Sigmoid colon (tissue), 7 donors: Measurements from ENCODE around the gene PRDM10. TPM values are rescaled to one million over a fixed set of nuclear protein-coding genes. Genes with fewer than 3 reads are reported as not detected.

Experiments
- DNase-seq: peaks from one replicate; pipeline ENCODE4 v3.0.0-alpha.2; 2019
- H3K27ac ChIP-seq, 4 donors: fragments of 200-600 bp; sonication (generic); one replicate each; pipeline ENCODE4 v1.5.1; 2016 to 2019; ENCODE audit warnings: mild to moderate bottlenecking in 1 of 4
- H3K27me3 ChIP-seq, 3 donors: fragments of 200-600 bp; sonication (generic); one replicate each; pipeline ENCODE4 v1.5.1; 2019; ENCODE audit warnings: mild to moderate bottlenecking in 1 of 3
- H3K36me3 ChIP-seq, 4 donors: fragments of 200-600 bp; sonication (generic); one replicate each; pipeline ENCODE4 v1.5.1; 2016 to 2019
- H3K4me1 ChIP-seq, 4 donors: fragments of 200-600 bp; sonication (generic); one replicate each; pipeline ENCODE4 v1.5.1; 2017 to 2019
- H3K4me3 ChIP-seq, 4 donors: fragments of 200-600 bp; sonication (generic); one replicate each; pipeline ENCODE4 v1.5.1; 2017 to 2019; ENCODE audit warnings: mild to moderate bottlenecking in 2 of 4, moderate library complexity in 1 of 4
- H3K9me3 ChIP-seq, 4 donors: fragments of 200-600 bp in 3 of 4; sonication (generic) in 3 of 4; one replicate each; pipeline versions ENCODE4 v1.5.1 to v1.6.1; 2013 to 2019
- CTCF ChIP-seq, 4 experiments: fragments of 450-650 bp in 3 of 4; fragments of 200-600 bp in 1 of 4; IDR thresholded peaks; one replicate each; pipeline ENCODE4 v1.5.1; 2016 to 2019; ENCODE audit warnings: antibody characterized with exemption in 4 of 4, mild to moderate bottlenecking in 3 of 4, moderate library complexity in 2 of 4
- EP300 ChIP-seq, 4 donors: sonication (generic); formaldehyde crosslinking; IDR thresholded peaks; one replicate each; pipeline ENCODE4 v1.6.1; 2017; ENCODE audit warnings: antibody characterized with exemption in 4 of 4
- POLR2A ChIP-seq, 2 donors: fragments of 450-650 bp; IDR thresholded peaks; one replicate each; pipeline ENCODE4 v1.6.1; 2016; ENCODE audit warnings: antibody characterized with exemption in 2 of 2, mild to moderate bottlenecking in 2 of 2, moderate library complexity in 2 of 2
- POLR2AphosphoS5 ChIP-seq, 4 donors: sonication (generic); formaldehyde crosslinking; IDR thresholded peaks; one replicate each; pipeline ENCODE4 v1.6.1; 2017; ENCODE audit warnings: antibody characterized with exemption in 4 of 4
- WGBS, 2 donors: extraction: QIAGEN DNeasy Blood & Tissue Kit; methylation state at CpG; one replicate each; pipeline ENCODE4 v1.1.7; 2013; 5-methylcytosine and 5-hydroxymethylcytosine counted together
- intact Hi-C: fragments of 100-400 bp; cut with DNase I; formaldehyde crosslinking; loops from one replicate; pipeline ENCODE4 v1.15.1; 2023
- polyA plus RNA-seq, 3 donors: library from polyadenylated mRNA; stranded (reverse); fragments of 200-250 nt; gene quantifications; one replicate each; pipeline ENCODE4 v1.2.3, GENCODE V29; 2013
- total RNA-seq, 4 donors: library from RNA; depleted of rRNA; stranded (reverse); fragments of >200 nt; gene quantifications; one replicate each; pipeline ENCODE4 v1.1.0, GENCODE V29; 2016
- donor health status: healthy with polysubstance abuse.
- donor health status: Bipolar disorder and iron deficiency.
- donor health status: healthy.

The PRDM10 gene
- total and polyA plus RNA-seq, 7 donors, result 1.8 to 11.9 (median 6.3) TPM

GRCh38 chr11:129864811-129865210, 137.8 kb downstream of the PRDM10 start:
- Histone ChIP-seq H3K4me1 (peaks cover 0 to 14% (median 10%) of the 10 kb centered on the region in 4 donors), H3K4me3 (no peak overlapping the region), H3K9me3 (no peaks in the 10 kb centered on the region), H3K27ac (no peak overlapping the region), H3K27me3 (no peaks in the 10 kb centered on the region), H3K36me3 (peaks cover 10 to 77% (median 42%) of the 10 kb centered on the region in 4 donors)
- WGBS, 2 donors, result 98% methylated on average over 5 of the region's 5 CpGs
- TF ChIP-seq EP300 (IDR thresholded peaks at IDR 0.05) (no peak), CTCF (IDR thresholded peaks at IDR 0.05) (no peak), POLR2A (IDR thresholded peaks at IDR 0.05) (no peak), POLR2AphosphoS5 (IDR thresholded peaks at IDR 0.05) (no peak)
- intact Hi-C loops, result no loop called here
- DNase-seq, result no peak

- 55 to 70% methylated on average over 16 of the region's 16 CpGs for WGBS, 2 donors
- no peaks in the 10 kb centered on the region for H3K27me3 ChIP-seq
- no peak for DNase-seq
- H3K36me3 ChIP-seq, result peaks cover 10 to 58% (median 26%) of the 10 kb centered on the region in 4 donors
- intact Hi-C loops, result no loop called here
- peaks cover 0 to 14% (median 10%) of the 10 kb centered on the region in 4 donors for H3K4me1 ChIP-seq
- H3K4me3 ChIP-seq, result no peak overlapping the region
- H3K9me3 ChIP-seq, result no peaks in the 10 kb centered on the region
- peak overlapping the region; percentile 40 to 70 (median 54) for H3K27ac ChIP-seq
- peak in 1 of 4 donors; percentile 25 for TF ChIP-seq POLR2AphosphoS5 (IDR thresholded peaks at IDR 0.05)
- TF ChIP-seq EP300 (IDR thresholded peaks at IDR 0.05), result no peak
- TF ChIP-seq POLR2A (IDR thresholded peaks at IDR 0.05), result no peak
Observed at GRCh38 chr11:129861702-129862522, 140.7 kb downstream of the PRDM10 start.

GRCh38 chr11:129856036-129856435, 146.6 kb downstream of the PRDM10 start:
- H3K4me3 ChIP-seq, result no peak overlapping the region
- no peak overlapping the region for H3K27ac ChIP-seq
- TF ChIP-seq POLR2AphosphoS5 (IDR thresholded peaks at IDR 0.05), result no peak
- TF ChIP-seq POLR2A (IDR thresholded peaks at IDR 0.05), result no peak
- no peak for TF ChIP-seq EP300 (IDR thresholded peaks at IDR 0.05)
- no peak for TF ChIP-seq CTCF (IDR thresholded peaks at IDR 0.05)
- WGBS, 2 donors, result 92% methylated on average over 8 of the region's 8 CpGs
- H3K27me3 ChIP-seq, result no peaks in the 10 kb centered on the region
- no peak for DNase-seq
- intact Hi-C loops, result no loop called here
- peaks cover 0 to 16% (median 2%) of the 10 kb centered on the region in 4 donors for H3K36me3 ChIP-seq
- H3K9me3 ChIP-seq, result no peaks in the 10 kb centered on the region
- peaks cover 0 to 4% (median 2%) of the 10 kb centered on the region in 4 donors for H3K4me1 ChIP-seq

- TF ChIP-seq EP300 (IDR thresholded peaks at IDR 0.05), result no peak
- no peak for TF ChIP-seq CTCF (IDR thresholded peaks at IDR 0.05)
- TF ChIP-seq POLR2A (IDR thresholded peaks at IDR 0.05), result no peak
- TF ChIP-seq POLR2AphosphoS5 (IDR thresholded peaks at IDR 0.05), result no peak
- peaks cover 0 to 4% (median 2%) of the 10 kb centered on the region in 4 donors for H3K4me1 ChIP-seq
- WGBS, 2 donors, result 92% methylated on average over 11 of the region's 11 CpGs
- no peaks in the 10 kb centered on the region for H3K9me3 ChIP-seq
- H3K36me3 ChIP-seq, result peaks cover 0 to 10% (median 1%) of the 10 kb centered on the region in 4 donors
- intact Hi-C loops, result no loop called here
- no peak overlapping the region for H3K27ac ChIP-seq
- no peak overlapping the region for H3K4me3 ChIP-seq
- H3K27me3 ChIP-seq, result no peaks in the 10 kb centered on the region
- DNase-seq, result no peak
Observed at GRCh38 chr11:129855086-129855485, 147.5 kb downstream of the PRDM10 start.

- intact Hi-C loops, result no loop called here
- Histone ChIP-seq H3K4me3 (no peak overlapping the region), H3K36me3 (peaks cover 0 to 4% (median 0%) of the 10 kb centered on the region in 4 donors), H3K27ac (no peak overlapping the region), H3K27me3 (no peaks in the 10 kb centered on the region), H3K4me1 (peaks cover 0 to 4% (median 2%) of the 10 kb centered on the region in 4 donors), H3K9me3 (no peaks in the 10 kb centered on the region)
- TF ChIP-seq POLR2AphosphoS5 (IDR thresholded peaks at IDR 0.05) (no peak), POLR2A (IDR thresholded peaks at IDR 0.05) (no peak), CTCF (IDR thresholded peaks at IDR 0.05) (no peak), EP300 (IDR thresholded peaks at IDR 0.05) (no peak)
- no peak for DNase-seq
- 65 to 86% methylated on average over 7 of the region's 7 CpGs for WGBS, 2 donors
Observed at GRCh38 chr11:129854232-129854805, 148.3 kb downstream of the PRDM10 start.
